Stomach (tissue), 9 donors: Measurements from ENCODE around the gene COP1. TPM values are rescaled to one million over a fixed set of nuclear protein-coding genes. Genes with fewer than 3 reads are reported as not detected.

ENCODE experiments used
- DNase-seq, 2 donors: peaks; one replicate each; pipeline versions ENCODE4 v3.0.0 to v3.0.0-alpha.2; 2013 to 2019
- H3K27ac ChIP-seq, 5 donors: fragments of 200-600 bp in 4 of 5; sonication (generic) in 4 of 5; one replicate each; pipeline ENCODE4 v1.5.1; 2013 to 2019; ENCODE audit warnings: mild to moderate bottlenecking in 1 of 5, moderate library complexity in 1 of 5
- H3K27me3 ChIP-seq, 3 donors: fragments of 200-600 bp; sonication (generic); one replicate each; pipeline ENCODE4 v1.5.1; 2017 to 2019; ENCODE audit warnings: mixed run types in 1 of 3
- H3K36me3 ChIP-seq, 4 donors: fragments of 200-600 bp; sonication (generic); 1 replicate in 3 of 4; 2 replicates in 1 of 4; pipeline ENCODE4 v1.5.1; 2016 to 2019
- H3K4me1 ChIP-seq, 4 donors: fragments of 200-600 bp; sonication (generic); one replicate each; pipeline ENCODE4 v1.5.1; 2016 to 2019
- H3K4me3 ChIP-seq, 4 donors: fragments of 200-600 bp; sonication (generic) in 3 of 4; one replicate each; pipeline ENCODE4 v1.5.1; 2016 to 2019; ENCODE audit warnings: mild to moderate bottlenecking in 1 of 4
- H3K9me3 ChIP-seq, 4 donors: fragments of 200-600 bp; sonication (generic); one replicate each; pipeline ENCODE4 v1.5.1; 2016 to 2019
- CTCF ChIP-seq, 7 experiments: fragments of 450-650 bp in 4 of 7; fragments of 200-600 bp in 3 of 7; sonication (generic) in 3 of 7; IDR thresholded peaks; one replicate each; pipeline ENCODE4 v1.5.1; 2016 to 2019; ENCODE audit warnings: antibody characterized with exemption in 7 of 7, control low read depth in 2 of 7, mild to moderate bottlenecking in 1 of 7
- EP300 ChIP-seq: sonication (generic); formaldehyde crosslinking; IDR thresholded peaks from one replicate; pipeline ENCODE4 v1.6.1; 2017; ENCODE audit warnings: antibody characterized with exemption
- POLR2A ChIP-seq, 4 donors: fragments of 450-650 bp; IDR thresholded peaks; one replicate each; pipeline ENCODE4 v1.6.1; 2016; ENCODE audit warnings: antibody characterized with exemption in 4 of 4, control low read depth in 2 of 4, mild to moderate bottlenecking in 1 of 4, moderate library complexity in 1 of 4
- POLR2AphosphoS5 ChIP-seq, 3 donors: sonication (generic); formaldehyde crosslinking; IDR thresholded peaks; one replicate each; pipeline ENCODE4 v1.6.1; 2016; ENCODE audit warnings: antibody characterized with exemption in 3 of 3
- WGBS, 5 donors: extraction: QIAGEN DNeasy Blood & Tissue Kit in 3 of 5; methylation state at CpG; one replicate each; pipeline versions ENCODE4 v1.1.5 to v1.1.7; 2013 to 2018; 5-methylcytosine and 5-hydroxymethylcytosine counted together
- intact Hi-C: fragments of 100-400 bp; cut with DNase I; formaldehyde crosslinking; loops from one replicate; pipeline ENCODE4 v1.15.1; 2023; ENCODE audit warnings: low total_unique reads
- polyA plus RNA-seq, 3 donors: library from polyadenylated mRNA; stranded (reverse); fragments of 200-250 nt; gene quantifications; one replicate each; pipeline ENCODE4 v1.2.3, GENCODE V29; 2013
- total RNA-seq, 5 donors: library from RNA; depleted of rRNA; stranded (reverse); fragments of >200 nt; gene quantifications; one replicate each; pipeline versions ENCODE4 v1.1.0 to v1.2.3, GENCODE V29; 2014 to 2016
- donor health status: healthy with polysubstance abuse.
- donor health status: Bipolar disorder and iron deficiency.
- donor health status: healthy.

The COP1 gene
- total and polyA plus RNA-seq, 8 donors, result 36.2 to 127 (median 55.1) TPM

- intact Hi-C loops, result no loop called here
- 67 to 82% (median 69%) methylated on average over 3 of the region's 3 CpGs for WGBS, 5 donors
These were observed 300.7 kb downstream of the COP1 start for GRCh38 chr1:175906370-175906769.

GRCh38 chr1:175904808-175905207 lies 302.3 kb downstream of the COP1 start:
- H3K4me3 ChIP-seq, result no peak overlapping the region
- no peak overlapping the region for H3K27ac ChIP-seq
- DNase-seq, result no peak
- intact Hi-C loops, result no loop called here
- TF ChIP-seq POLR2A (IDR thresholded peaks at IDR 0.05) (no peak), CTCF (IDR thresholded peaks at IDR 0.05) (no peak), EP300 (no peak), POLR2AphosphoS5 (IDR thresholded peaks at IDR 0.05) (no peak)
- H3K27me3 ChIP-seq, result no peaks in the 10 kb centered on the region
- H3K4me1 ChIP-seq, result no peaks in the 10 kb centered on the region
- H3K9me3 ChIP-seq, result peaks cover 0 to 1% (median under 1%) of the 10 kb centered on the region in 4 donors
- 63 to 89% (median 84%) methylated on average over 3 of the region's 3 CpGs for WGBS, 5 donors
- peaks cover 0 to 11% (median 0%) of the 10 kb centered on the region in 4 donors for H3K36me3 ChIP-seq

More at GRCh38 chr1:175906370-175906769, 300.7 kb downstream of the COP1 start:
- no peak overlapping the region for H3K4me3 ChIP-seq
- no peaks in the 10 kb centered on the region for H3K27me3 ChIP-seq
- no peaks in the 10 kb centered on the region for H3K4me1 ChIP-seq
- peaks cover 0 to 22% (median 0%) of the 10 kb centered on the region in 4 donors for H3K36me3 ChIP-seq
- H3K9me3 ChIP-seq, result peaks cover 0 to 17% (median 14%) of the 10 kb centered on the region in 4 donors
- DNase-seq, result no peak
- TF ChIP-seq EP300 (no peak), POLR2A (IDR thresholded peaks at IDR 0.05) (no peak), POLR2AphosphoS5 (IDR thresholded peaks at IDR 0.05) (no peak), CTCF (IDR thresholded peaks at IDR 0.05) (no peak)
- no peak overlapping the region for H3K27ac ChIP-seq

GRCh38 chr1:175902281-175902680 lies 304.8 kb downstream of the COP1 start:
- DNase-seq, result no peak
- Histone ChIP-seq H3K4me3 (no peak overlapping the region), H3K4me1 (no peaks in the 10 kb centered on the region), H3K9me3 (no peaks in the 10 kb centered on the region), H3K27ac (no peak overlapping the region), H3K27me3 (no peaks in the 10 kb centered on the region), H3K36me3 (peaks cover 0 to 7% (median 1%) of the 10 kb centered on the region in 4 donors)
- TF ChIP-seq POLR2AphosphoS5 (IDR thresholded peaks at IDR 0.05) (no peak), CTCF (IDR thresholded peaks at IDR 0.05) (no peak), POLR2A (IDR thresholded peaks at IDR 0.05) (no peak), EP300 (no peak)
- 84 to 94% (median 90%) methylated on average over 8 of the region's 8 CpGs for WGBS, 5 donors
- intact Hi-C loops, result no loop called here

- H3K9me3 ChIP-seq, result no peaks in the 10 kb centered on the region
- peaks cover 0 to 7% (median 1%) of the 10 kb centered on the region in 4 donors for H3K36me3 ChIP-seq
- H3K4me1 ChIP-seq, result no peaks in the 10 kb centered on the region
- no peak overlapping the region for H3K4me3 ChIP-seq
- H3K27ac ChIP-seq, result no peak overlapping the region
- no peaks in the 10 kb centered on the region for H3K27me3 ChIP-seq
- TF ChIP-seq POLR2AphosphoS5 (IDR thresholded peaks at IDR 0.05) (no peak), POLR2A (IDR thresholded peaks at IDR 0.05) (no peak), CTCF (IDR thresholded peaks at IDR 0.05) (no peak), EP300 (no peak)
- 78 to 86% (median 85%) methylated on average over 5 of the region's 5 CpGs for WGBS, 5 donors
- no peak for DNase-seq
- intact Hi-C loops, result no loop called here
These were observed 305.8 kb downstream of the COP1 start for GRCh38 chr1:175901076-175901836.
